ENCODE measurements around the gene ZC3H12A.

The ZC3H12A gene

GRCh38 chr1:37474046-37474696 lies at the start of gene ZC3H12A:
Gene ZC3H12A (plus strand): TSS chr1:37474580. CDS start chr1:37475497, 917 bp downstream.
- in situ Hi-C loops (cut with HindIII; ENCODE audit: low sequenced_read_pairs), result no loop called here

- in situ Hi-C loops (cut with HindIII; ENCODE audit: low sequenced_read_pairs), result no loop called here
These were observed 49.2 kb upstream of the ZC3H12A start for GRCh38 chr1:37425221-37425620.

GRCh38 chr1:37429029-37429428 lies 45.4 kb upstream of the ZC3H12A start:
- in situ Hi-C loops (cut with HindIII; ENCODE audit: low sequenced_read_pairs), result no loop called here

- in situ Hi-C loops (cut with HindIII; ENCODE audit: low sequenced_read_pairs), result no loop called here
These were observed 44.0 kb upstream of the ZC3H12A start for GRCh38 chr1:37430103-37430985.

- in situ Hi-C loops (cut with HindIII; ENCODE audit: low sequenced_read_pairs), result no loop called here
These were observed 41.7 kb upstream of the ZC3H12A start for GRCh38 chr1:37432716-37433115.

GRCh38 chr1:37433171-37433570 lies 41.2 kb upstream of the ZC3H12A start:
- in situ Hi-C loops (cut with HindIII; ENCODE audit: low sequenced_read_pairs), result no loop called here

GRCh38 chr1:37434292-37435225 lies 39.8 kb upstream of the ZC3H12A start:
- in situ Hi-C loops (cut with HindIII; ENCODE audit: low sequenced_read_pairs), result no loop called here

- in situ Hi-C loops (cut with HindIII; ENCODE audit: low sequenced_read_pairs), result no loop called here
These were observed 37.3 kb upstream of the ZC3H12A start for GRCh38 chr1:37437087-37437486.

GRCh38 chr1:37438037-37438868 lies 36.1 kb upstream of the ZC3H12A start:
- in situ Hi-C loops (cut with HindIII; ENCODE audit: low sequenced_read_pairs), result no loop called here

- in situ Hi-C loops (cut with HindIII; ENCODE audit: low sequenced_read_pairs), result no loop called here
These were observed 35.5 kb upstream of the ZC3H12A start for GRCh38 chr1:37438869-37439343.

GRCh38 chr1:37439349-37439995 lies 34.9 kb upstream of the ZC3H12A start:
- in situ Hi-C loops (cut with HindIII; ENCODE audit: low sequenced_read_pairs), result no loop called here

- in situ Hi-C loops (cut with HindIII; ENCODE audit: low sequenced_read_pairs), result loop anchor here (5.0 kb wide), 3 partner anchors 56 to 869 kb away; no protein-coding TSS in a partner anchor
These were observed 32.9 kb upstream of the ZC3H12A start for GRCh38 chr1:37441490-37441889.

- in situ Hi-C loops (cut with HindIII; ENCODE audit: low sequenced_read_pairs), result loop anchor here (5.0 kb wide), 3 partner anchors 55 to 870 kb away; no protein-coding TSS in a partner anchor
These were observed 32.2 kb upstream of the ZC3H12A start for GRCh38 chr1:37442139-37442538.

GRCh38 chr1:37442644-37443043 lies 31.7 kb upstream of the ZC3H12A start:
- in situ Hi-C loops (cut with HindIII; ENCODE audit: low sequenced_read_pairs), result loop anchor here (5.0 kb wide), 3 partner anchors 55 to 870 kb away; no protein-coding TSS in a partner anchor

GRCh38 chr1:37446874-37447273 lies 27.5 kb upstream of the ZC3H12A start:
- in situ Hi-C loops (cut with HindIII; ENCODE audit: low sequenced_read_pairs), result no loop called here

- in situ Hi-C loops (cut with HindIII; ENCODE audit: low sequenced_read_pairs), result no loop called here
These were observed 26.2 kb upstream of the ZC3H12A start for GRCh38 chr1:37448185-37448584.

GRCh38 chr1:37448691-37449417 lies 25.5 kb upstream of the ZC3H12A start:
- in situ Hi-C loops (cut with HindIII; ENCODE audit: low sequenced_read_pairs), result no loop called here

- in situ Hi-C loops (cut with HindIII; ENCODE audit: low sequenced_read_pairs), result no loop called here
These were observed 24.4 kb upstream of the ZC3H12A start for GRCh38 chr1:37449936-37450335.

- in situ Hi-C loops (cut with HindIII; ENCODE audit: low sequenced_read_pairs), result no loop called here
These were observed 22.0 kb upstream of the ZC3H12A start for GRCh38 chr1:37452416-37452815.

All from endothelial cell of hepatic sinusoid (primary cell).